HEK293 (cell line): ENCODE data around the gene SLC2A4RG.

Experiments used
- CTCF ChIA-PET: fragments of 350-600 bp; formaldehyde crosslinking; extraction: SDS; loops from one replicate; lab custom pipeline; 2021; ENCODE audit warnings: antibody characterized with exemption; lab: Yijun Ruan, JAX
- POLR2A ChIA-PET: fragments of 300-600 bp; formaldehyde crosslinking; extraction: SDS; loops from one replicate; lab custom pipeline; 2020; ENCODE audit warnings: antibody characterized with exemption, inconsistent platforms; lab: Yijun Ruan, JAX
- H3K27ac ChIP-seq: fragments of 200-500 bp; sonication (Bioruptor generic); 2 replicates; pipeline ENCODE4 v1.5.1; 2014; ENCODE audit warnings: low read depth, low read length, control low read depth, inconsistent platforms; ENCODE audit errors: extremely low read depth
- H3K36me3 ChIP-seq, 2 experiments: fragments of 200-500 bp in 1 of 2; sonication (Bioruptor generic) in 1 of 2; 1 replicate in 1 of 2; 2 replicates in 1 of 2; pipeline ENCODE4 v1.5.1; 2014 to 2017; ENCODE audit warnings: inconsistent platforms in 2 of 2, low read length in 2 of 2; ENCODE audit not compliant: control insufficient read depth in 2 of 2, insufficient read depth in 1 of 2
- H3K4me1 ChIP-seq: fragments of 200-500 bp; sonication (Bioruptor generic); 2 replicates; pipeline ENCODE4 v1.5.1; 2014; ENCODE audit warnings: mild to moderate bottlenecking, low read length, inconsistent platforms; ENCODE audit not compliant: control insufficient read depth, insufficient read depth
- H3K4me3 ChIP-seq: 2 replicates; pipeline ENCODE4 v1.5.1; 2011; ENCODE audit warnings: low read depth, mild to moderate bottlenecking, control low read depth, low read length, moderate library complexity
- H3K9me3 ChIP-seq: fragments of 200-500 bp; sonication (Bioruptor generic); 2 replicates; pipeline ENCODE4 v1.5.1; 2014; ENCODE audit warnings: low read depth, low read length, inconsistent platforms; ENCODE audit not compliant: control insufficient read depth, insufficient read depth
- GLI4 ChIP-seq: fragments of 450-650 bp; formaldehyde crosslinking; IDR thresholded peaks from 2 replicates; pipeline ENCODE4 v1.5.1; 2016; ENCODE audit warnings: missing biosample characterization, missing genetic modification characterization
- GLIS1 ChIP-seq: fragments of 450-650 bp; formaldehyde crosslinking; IDR thresholded peaks from 2 replicates; pipeline ENCODE4 v1.5.1; 2016; ENCODE audit warnings: missing biosample characterization, missing genetic modification characterization
- GLIS2 ChIP-seq: fragments of 450-650 bp; formaldehyde crosslinking; IDR thresholded peaks from 2 replicates; pipeline ENCODE4 v1.5.1; 2016; ENCODE audit warnings: missing biosample characterization, missing genetic modification characterization
- HIC1 ChIP-seq: fragments of 450-650 bp; formaldehyde crosslinking; IDR thresholded peaks from 2 replicates; pipeline ENCODE4 v1.5.1; 2016; ENCODE audit warnings: missing biosample characterization, missing genetic modification characterization
- HOXD13 ChIP-seq: sonication (generic); formaldehyde crosslinking; IDR thresholded peaks from 2 replicates; pipeline ENCODE4 v1.8.0; 2022; ENCODE audit warnings: missing genetic modification reagents, borderline replicate concordance
- OSR2 ChIP-seq: fragments of 450-650 bp; formaldehyde crosslinking; IDR thresholded peaks from 2 replicates; pipeline ENCODE4 v1.5.1; 2016; ENCODE audit warnings: missing biosample characterization, missing genetic modification characterization
- ZBTB44 ChIP-seq: fragments of 450-650 bp; IDR thresholded peaks from 2 replicates; pipeline ENCODE4 v1.5.1; 2018; ENCODE audit warnings: missing biosample characterization, mild to moderate bottlenecking, missing genetic modification characterization
- ZNF155 ChIP-seq: fragments of 450-650 bp; formaldehyde crosslinking; IDR thresholded peaks from 2 replicates; pipeline ENCODE4 v1.5.1; 2016; ENCODE audit warnings: missing biosample characterization, missing genetic modification characterization
- ZNF202 ChIP-seq: fragments of 450-650 bp; formaldehyde crosslinking; IDR thresholded peaks from 2 replicates; pipeline ENCODE4 v1.5.1; 2016; ENCODE audit warnings: missing biosample characterization, missing genetic modification characterization, borderline replicate concordance
- ZNF214 ChIP-seq: fragments of 450-650 bp; formaldehyde crosslinking; IDR thresholded peaks from 2 replicates; pipeline ENCODE4 v1.5.1; 2017; ENCODE audit warnings: missing biosample characterization, mild to moderate bottlenecking, missing genetic modification characterization, borderline replicate concordance
- ZNF426 ChIP-seq: fragments of 450-650 bp; formaldehyde crosslinking; IDR thresholded peaks from 2 replicates; pipeline ENCODE4 v1.5.1; 2017; ENCODE audit warnings: missing biosample characterization, missing genetic modification characterization, mild to moderate bottlenecking, inconsistent platforms, moderate library complexity
- ZNF433 ChIP-seq: fragments of 450-650 bp; formaldehyde crosslinking; IDR thresholded peaks from 2 replicates; pipeline ENCODE4 v1.5.1; 2016; ENCODE audit warnings: missing biosample characterization, missing genetic modification characterization, low read depth
- ZNF580 ChIP-seq: fragments of 450-650 bp; formaldehyde crosslinking; IDR thresholded peaks from 2 replicates; pipeline ENCODE4 v1.5.1; 2016; ENCODE audit warnings: missing biosample characterization, missing genetic modification characterization
- ZNF639 ChIP-seq: fragments of 450-650 bp; formaldehyde crosslinking; IDR thresholded peaks from 2 replicates; pipeline ENCODE4 v1.5.1; 2016; ENCODE audit warnings: missing biosample characterization, missing genetic modification characterization
- ZNF692 ChIP-seq: fragments of 450-650 bp; formaldehyde crosslinking; IDR thresholded peaks from 2 replicates; pipeline ENCODE4 v1.5.1; 2016; ENCODE audit warnings: missing biosample characterization, missing genetic modification characterization
- ZNF747 ChIP-seq: fragments of 450-650 bp; formaldehyde crosslinking; IDR thresholded peaks from 2 replicates; pipeline ENCODE4 v1.5.1; 2016; ENCODE audit warnings: missing biosample characterization, missing genetic modification characterization
- ZNF76 ChIP-seq: fragments of 450-650 bp; formaldehyde crosslinking; IDR thresholded peaks from 2 replicates; pipeline ENCODE4; 2016; ENCODE audit warnings: low read depth, missing biosample characterization, missing genetic modification characterization, borderline replicate concordance
- ZSCAN30 ChIP-seq: fragments of 450-650 bp; IDR thresholded peaks from 2 replicates; pipeline ENCODE4 v1.5.1; 2018; ENCODE audit warnings: missing biosample characterization, mild to moderate bottlenecking, missing genetic modification characterization, moderate library complexity
- ZSCAN4 ChIP-seq: fragments of 450-650 bp; formaldehyde crosslinking; IDR thresholded peaks from 2 replicates; pipeline ENCODE4 v1.5.1; 2017; ENCODE audit warnings: missing biosample characterization, missing genetic modification characterization

Gene SLC2A4RG

GRCh38 chr20:63696628-63697356, 42.8 kb upstream of the SLC2A4RG start, which contains the start of gene TNFRSF6B (continued):
- no peak for TF ChIP-seq ZNF76 (tag by site-specific recombination)
- no peak for TF ChIP-seq ZNF214 (tag by site-specific recombination)
- no peak for TF ChIP-seq ZNF433 (tag by site-specific recombination)
- TF ChIP-seq, all 188 proteins: peak for 4

- POLR2A ChIA-PET: interaction anchor here (0.6 to 2.3 kb wide), 5 partner anchors 9 to 255 kb away, joined by 3 to 9 read pairs (median 5); partner anchors contain the start of genes ARFRP1, RTEL1 and ZGPAT
- H3K4me3 ChIP-seq: no peak overlapping the region
- no peaks in the 10 kb centered on the region for H3K9me3 ChIP-seq
- no peaks in the 10 kb centered on the region for H3K4me1 ChIP-seq
- H3K36me3 ChIP-seq: peaks cover 0 to 23% of the 10 kb centered on the region in 2 experiments; a peak in 1 of 3 replicates
- CTCF ChIA-PET: no interaction called here
- no peak overlapping the region for H3K27ac ChIP-seq
- no peak for TF ChIP-seq ZNF155 (tag by site-specific recombination)
- no peak for TF ChIP-seq ZNF580 (tag by site-specific recombination)
- no peak for TF ChIP-seq ZNF692 (tag by site-specific recombination)
- TF ChIP-seq GLIS1 (tag by site-specific recombination): peak; percentile 37; the same call in 1 of the 2 replicates
- TF ChIP-seq OSR2 (tag by site-specific recombination): no peak
- 0 out of 2 replicates have a peak, but pooled peaks have one; percentile 6 for TF ChIP-seq GLIS2 (tag by site-specific recombination)
- TF ChIP-seq HIC1 (tag by site-specific recombination): peak; percentile 50; the same call in 1 of the 2 replicates
Measured at GRCh38 chr20:63697357-63697867, 42.2 kb upstream of the SLC2A4RG start.

- Histone ChIP-seq H3K9me3 (no peaks in the 10 kb centered on the region), H3K4me3 (no peak overlapping the region), H3K36me3 (peaks cover 0 to 26% of the 10 kb centered on the region in 2 experiments; a peak in 1 of 3 replicates), H3K4me1 (no peaks in the 10 kb centered on the region), H3K27ac (no peak overlapping the region)
- no peak for TF ChIP-seq ZNF639 (tag by site-specific recombination)
- TF ChIP-seq GLI4: no peak
- no peak for TF ChIP-seq HOXD13
- TF ChIP-seq ZBTB44 (tag by site-specific recombination): no peak
- TF ChIP-seq ZNF747: no peak
- TF ChIP-seq ZSCAN4 (tag by site-specific recombination): no peak
- no peak for TF ChIP-seq ZNF426 (tag by site-specific recombination)
- no peak for TF ChIP-seq ZNF202 (tag by site-specific recombination)
- TF ChIP-seq ZSCAN30: no peak
- TF ChIP-seq ZNF433 (tag by site-specific recombination): no peak
- ChIA-PET CTCF (interaction anchor here (0.5 to 1.2 kb wide), 2 partner anchors 52 to 422 kb away, joined by 3 to 4 read pairs; no protein-coding TSS in a partner anchor), POLR2A (interaction anchor here (0.6 to 2.3 kb wide), 7 partner anchors 8 to 167 kb away, joined by 3 to 9 read pairs (median 4); partner anchors contain the start of genes ARFRP1, RTEL1, TPD52L2 and ZGPAT)
Measured at GRCh38 chr20:63697868-63698545, 41.6 kb upstream of the SLC2A4RG start.
